ENCODE results near the gene ZFC3H1. TPM values are rescaled to one million over a fixed set of nuclear protein-coding genes. Genes with fewer than 3 reads are reported as not detected.
A peak's percentile ranks its signal among the peaks of the same experiment; 100 is the strongest.

Gene ZFC3H1
- total and polyA plus RNA-seq, 2 of the 13 experiments (the other 11 are each of a cell fraction or from before 2014, with no cell fraction given) = 17.1 to 38.3 TPM

DNA sequence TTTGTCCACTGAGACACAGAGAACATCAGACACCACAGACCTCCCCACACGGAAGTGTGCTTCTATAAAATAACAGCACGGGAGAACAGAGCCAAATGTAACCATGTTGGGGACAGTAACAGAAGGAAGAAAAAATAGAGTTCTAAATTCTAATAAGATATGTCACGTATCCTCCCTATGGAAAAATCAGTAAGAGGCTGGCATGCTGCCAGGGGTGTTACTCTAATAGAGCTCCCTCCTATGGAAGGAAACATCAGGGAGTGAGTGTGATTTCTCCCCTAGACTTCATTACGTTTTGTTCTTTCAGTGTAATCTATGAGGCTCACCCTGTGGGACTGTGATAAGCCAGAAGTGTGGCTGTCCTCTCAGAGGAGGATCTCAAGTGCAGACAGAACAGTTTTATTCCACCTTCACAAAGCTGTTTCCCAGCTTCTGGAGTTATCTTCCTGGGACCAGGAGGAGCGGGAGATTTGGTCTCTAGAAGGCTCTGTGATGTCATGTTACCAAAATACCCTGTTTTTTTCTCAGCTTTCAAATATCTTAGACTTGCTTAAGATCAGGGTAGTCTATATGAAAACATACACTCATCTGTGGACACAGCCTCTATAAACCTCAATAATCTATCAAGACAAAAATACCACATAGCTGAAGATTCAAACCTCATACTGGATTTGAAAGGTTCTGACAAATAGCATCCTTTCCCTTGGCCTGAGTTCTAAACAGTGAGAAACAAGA is 69.3 kb downstream of the ZFC3H1 start:
- BruUV-seq (replicated peaks) = no TSS peak
- POLR2A ChIA-PET = interaction anchor here (1.2 kb wide), 1 partner anchor 70 kb away, joined by 3 read pairs; the partner anchor contains the start of genes THAP2 and ZFC3H1
- Histone ChIP-seq H3K9me3 (ENCODE audit: low read length) (no peaks in the 10 kb centered on the region), H3K4me2 (ENCODE audit: low read depth, low read length) (peak overlapping the region; percentile 66), H3K9ac (ENCODE audit: insufficient read depth, low read depth, low read length) (peak overlapping the region; percentile 26; the same call in 1 of the 2 replicates), H3K36me3 (replicated peaks in 1 of 2; ENCODE audit: control insufficient read depth in 1 of 2, insufficient read depth in 2 of 2, low read length in 2 of 2) (no peaks in the 10 kb centered on the region), H4K20me1 (ENCODE audit: insufficient read depth, low read length) (no peaks in the 10 kb centered on the region), H2AFZ (ENCODE audit: low read length) (peak overlapping the region; percentile 95), H3K27ac (ENCODE audit: extremely low read length, insufficient read depth, low read length) (no peak overlapping the region), H3K4me1 (ENCODE audit: insufficient read depth, low read length) (peaks cover 19% of the 10 kb centered on the region), H3K79me2 (ENCODE audit: insufficient read depth, low read length) (no peaks in the 10 kb centered on the region), H3K27me3 (ENCODE audit: control insufficient read depth in 1 of 2, insufficient read depth in 2 of 2, low read length in 2 of 2) (no peaks in the 10 kb centered on the region), H3K4me3 (replicated peaks in 1 of 3; ENCODE audit: insufficient read depth in 1 of 3, low read depth in 2 of 3, low read length in 3 of 3) (peak overlapping the region; percentile 33 to 62 (median 58); a peak in 5 of 6 replicates)
- in situ Hi-C loops (cut with HindIII; ENCODE audit: extremely low pct_ligation_motif_present, low pct_unique_long_range_greater_than_20kb) = no loop called here
- DNase-seq (ENCODE audit: low spot score) (peak; percentile 16), ATAC-seq (peak; percentile 68), FAIRE-seq (peak; percentile 4)
- intact Hi-C loops (cut with micrococcal nuclease; ENCODE audit: unreplicated experiment) = no loop called here
- TF ChIP-seq KAT8 (CRISPR knock-in tag; IDR thresholded peaks at IDR 0.05) (peak; percentile 47; the same call in 1 of the 2 replicates), CEBPG (CRISPR knock-in tag; IDR thresholded peaks at IDR 0.05) (0 out of 2 replicates have a peak, but pooled peaks have one; percentile 21), CENPX (CRISPR knock-in tag; IDR thresholded peaks at IDR 0.05) (no peak), LCORL (IDR thresholded peaks at IDR 0.05) (peak; percentile 64; the same call in 1 of the 2 replicates), LCORL (CRISPR knock-in tag; IDR thresholded peaks at IDR 0.05) (no peak), ELF3 (CRISPR knock-in tag; IDR thresholded peaks at IDR 0.05) (peak; percentile 51; the same call in 1 of the 2 replicates), THAP11 (CRISPR knock-in tag; IDR thresholded peaks at IDR 0.05) (0 out of 2 replicates have a peak, but pooled peaks have one; percentile 33), SETDB1 (CRISPR knock-in tag; IDR thresholded peaks at IDR 0.05; ENCODE audit: borderline replicate concordance) (no peak), PHF20 (CRISPR knock-in tag; IDR thresholded peaks at IDR 0.05) (0 out of 2 replicates have a peak, but pooled peaks have one; percentile 25), SNRNP70 (IDR thresholded peaks at IDR 0.05; ENCODE audit: low read depth, low read length) (no peak), SIX1 (CRISPR knock-in tag; IDR thresholded peaks at IDR 0.05; ENCODE audit: borderline replicate concordance) (no peak), GABPA (IDR thresholded peaks at IDR 0.05; ENCODE audit: low read depth, low read length) (no peak), GABPA (CRISPR knock-in tag; IDR thresholded peaks at IDR 0.05; ENCODE audit: low read depth) (0 out of 2 replicates have a peak, but pooled peaks have one; percentile 38), NFIC (IDR thresholded peaks at IDR 0.05; ENCODE audit: low read length) (peak; percentile 77), CCDC6 (CRISPR knock-in tag; IDR thresholded peaks at IDR 0.05) (no peak), ZNF720 (CRISPR knock-in tag; IDR thresholded peaks at IDR 0.05) (no peak)
- TF ChIP-seq, protein P1, sequence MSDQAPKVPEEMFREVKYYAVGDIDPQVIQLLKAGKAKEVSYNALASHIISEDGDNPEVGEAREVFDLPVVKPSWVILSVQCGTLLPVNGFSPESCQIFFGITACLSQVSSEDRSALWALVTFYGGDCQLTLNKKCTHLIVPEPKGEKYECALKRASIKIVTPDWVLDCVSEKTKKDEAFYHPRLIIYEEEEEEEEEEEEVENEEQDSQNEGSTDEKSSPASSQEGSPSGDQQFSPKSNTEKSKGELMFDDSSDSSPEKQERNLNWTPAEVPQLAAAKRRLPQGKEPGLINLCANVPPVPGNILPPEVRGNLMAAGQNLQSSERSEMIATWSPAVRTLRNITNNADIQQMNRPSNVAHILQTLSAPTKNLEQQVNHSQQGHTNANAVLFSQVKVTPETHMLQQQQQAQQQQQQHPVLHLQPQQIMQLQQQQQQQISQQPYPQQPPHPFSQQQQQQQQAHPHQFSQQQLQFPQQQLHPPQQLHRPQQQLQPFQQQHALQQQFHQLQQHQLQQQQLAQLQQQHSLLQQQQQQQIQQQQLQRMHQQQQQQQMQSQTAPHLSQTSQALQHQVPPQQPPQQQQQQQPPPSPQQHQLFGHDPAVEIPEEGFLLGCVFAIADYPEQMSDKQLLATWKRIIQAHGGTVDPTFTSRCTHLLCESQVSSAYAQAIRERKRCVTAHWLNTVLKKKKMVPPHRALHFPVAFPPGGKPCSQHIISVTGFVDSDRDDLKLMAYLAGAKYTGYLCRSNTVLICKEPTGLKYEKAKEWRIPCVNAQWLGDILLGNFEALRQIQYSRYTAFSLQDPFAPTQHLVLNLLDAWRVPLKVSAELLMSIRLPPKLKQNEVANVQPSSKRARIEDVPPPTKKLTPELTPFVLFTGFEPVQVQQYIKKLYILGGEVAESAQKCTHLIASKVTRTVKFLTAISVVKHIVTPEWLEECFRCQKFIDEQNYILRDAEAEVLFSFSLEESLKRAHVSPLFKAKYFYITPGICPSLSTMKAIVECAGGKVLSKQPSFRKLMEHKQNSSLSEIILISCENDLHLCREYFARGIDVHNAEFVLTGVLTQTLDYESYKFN (CRISPR knock-in tag; conservative IDR thresholded peaks at IDR 0.05) = no peak
- 11% methylated on average over 5 of the region's 5 CpGs for WGBS (ENCODE audit: low lambda C conversion rate)
- CTCF ChIA-PET (ENCODE audit: low intra/inter-chr PET ratio, low total read pairs) = no interaction called here

Measured in HepG2 (cell line).